Activated naive CD8-positive, alpha-beta T cell treated with anti-CD3 and anti-CD28 coated beads for 36 hours (primary cell): ENCODE results near the gene CORO6. TPM values are rescaled to one million over a fixed set of nuclear protein-coding genes. Genes with fewer than 3 reads are reported as not detected.

Experiments
- DNase-seq: peaks from one replicate; pipeline ENCODE4 v3.0.0; 2021
- H3K27ac Mint-ChIP-seq: one replicate; pipeline ENCODE4 v1.8.0; 2022; ENCODE audit warnings: mild to moderate bottlenecking, moderate library complexity, mixed read lengths
- H3K27me3 Mint-ChIP-seq: one replicate; pipeline ENCODE4 v1.8.0; 2022; ENCODE audit warnings: mild to moderate bottlenecking, mixed read lengths
- H3K36me3 Mint-ChIP-seq: one replicate; pipeline ENCODE4 v1.8.0; 2021; ENCODE audit warnings: mild to moderate bottlenecking, mixed read lengths
- H3K4me1 Mint-ChIP-seq: one replicate; pipeline ENCODE4 v1.8.0; 2021; ENCODE audit warnings: mixed read lengths
- H3K4me3 Mint-ChIP-seq: one replicate; pipeline ENCODE4 v1.8.0; 2022; ENCODE audit warnings: mild to moderate bottlenecking, moderate library complexity, mixed read lengths
- H3K9me3 Mint-ChIP-seq: one replicate; pipeline ENCODE4 v1.8.0; 2022; ENCODE audit warnings: mixed read lengths
- total RNA-seq, 2 experiments: library from RNA; stranded (reverse); gene quantifications; one replicate each; pipeline ENCODE4 v1.2.3, GENCODE V29; 2021

The CORO6 gene
- total RNA-seq, 2 experiments from 2014 or later: 8.9 to 9.4 TPM

- Mint-ChIP-seq H3K9me3 (no peaks in the 10 kb centered on the region), H3K36me3 (peaks cover 21% of the 10 kb centered on the region), H3K27ac (peak overlapping the region; percentile 34), H3K4me3 (no peak overlapping the region), H3K27me3 (no peaks in the 10 kb centered on the region), H3K4me1 (peaks cover 20% of the 10 kb centered on the region)
- no peak for DNase-seq
Measured at GRCh38 chr17:29648005-29648404, 25.3 kb upstream of the CORO6 start.

GRCh38 chr17:29645515-29646051 is 22.9 kb upstream of the CORO6 start:
- Mint-ChIP-seq H3K27ac (peak overlapping the region; percentile 69), H3K4me3 (no peak overlapping the region), H3K4me1 (peaks cover 27% of the 10 kb centered on the region), H3K9me3 (no peaks in the 10 kb centered on the region), H3K36me3 (peaks cover 20% of the 10 kb centered on the region), H3K27me3 (no peaks in the 10 kb centered on the region)
- DNase-seq: peak; percentile 26

DNA sequence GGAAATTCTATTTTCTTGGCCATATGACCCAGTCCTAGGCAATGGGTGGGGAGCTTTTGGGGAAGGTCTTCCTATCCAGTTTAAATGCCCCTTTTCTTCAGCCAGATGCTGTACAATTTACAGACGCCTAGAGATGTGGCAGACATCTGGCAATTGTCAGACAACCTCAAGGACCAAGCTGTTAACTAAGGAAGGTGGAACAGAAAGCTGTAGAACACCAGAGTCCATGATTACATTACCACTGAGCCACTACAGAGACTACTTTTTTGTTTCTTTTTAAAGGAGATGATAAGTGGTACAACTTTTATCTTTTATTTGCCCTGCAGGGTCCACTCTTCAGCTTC is 21.1 kb upstream of the CORO6 start:
- no peak for DNase-seq
- H3K4me3 Mint-ChIP-seq: no peak overlapping the region
- H3K27ac Mint-ChIP-seq: no peak overlapping the region
- H3K36me3 Mint-ChIP-seq: peaks cover 20% of the 10 kb centered on the region
- H3K4me1 Mint-ChIP-seq: peaks cover 45% of the 10 kb centered on the region
- H3K9me3 Mint-ChIP-seq: no peaks in the 10 kb centered on the region
- H3K27me3 Mint-ChIP-seq: no peaks in the 10 kb centered on the region

- Mint-ChIP-seq H3K4me1 (peaks cover 45% of the 10 kb centered on the region), H3K4me3 (no peak overlapping the region), H3K27me3 (no peaks in the 10 kb centered on the region), H3K36me3 (peaks cover 15% of the 10 kb centered on the region), H3K27ac (peak overlapping the region; percentile 65), H3K9me3 (no peaks in the 10 kb centered on the region)
- no peak for DNase-seq
Measured at GRCh38 chr17:29642171-29642611, 19.5 kb upstream of the CORO6 start.

GRCh38 chr17:29640981-29641642 is 18.4 kb upstream of the CORO6 start:
- Mint-ChIP-seq H3K9me3 (no peaks in the 10 kb centered on the region), H3K27ac (peak overlapping the region; percentile 77), H3K4me1 (peaks cover 44% of the 10 kb centered on the region), H3K36me3 (peaks cover 21% of the 10 kb centered on the region), H3K27me3 (no peaks in the 10 kb centered on the region), H3K4me3 (no peak overlapping the region)
- DNase-seq: no peak

GRCh38 chr17:29640413-29640812 is 17.7 kb upstream of the CORO6 start:
- no peak for DNase-seq
- Mint-ChIP-seq H3K9me3 (no peaks in the 10 kb centered on the region), H3K27me3 (no peaks in the 10 kb centered on the region), H3K4me1 (peaks cover 37% of the 10 kb centered on the region), H3K36me3 (peaks cover 22% of the 10 kb centered on the region), H3K4me3 (no peak overlapping the region), H3K27ac (peak overlapping the region; percentile 77)

DNA sequence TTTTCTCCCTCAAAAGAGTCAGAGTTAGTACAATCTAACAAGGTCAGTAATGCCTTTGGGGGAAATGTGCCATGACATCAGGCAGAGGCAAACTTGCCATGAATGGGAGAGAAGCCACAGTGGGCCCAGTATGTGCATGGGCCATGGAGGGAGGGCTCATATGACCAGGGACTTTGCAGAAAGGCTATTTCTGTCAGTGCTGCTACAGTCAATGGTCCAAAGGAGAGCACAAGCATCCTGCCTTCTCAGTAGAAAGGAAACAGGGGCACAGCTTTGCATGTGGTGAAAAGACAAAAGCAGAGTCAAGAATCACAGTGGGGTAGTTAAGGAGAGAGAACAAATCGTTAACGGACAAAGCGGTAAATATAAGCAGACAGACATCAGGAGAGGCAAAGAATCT is 11.2 kb upstream of the CORO6 start:
- Mint-ChIP-seq H3K36me3 (peaks cover 19% of the 10 kb centered on the region), H3K9me3 (no peaks in the 10 kb centered on the region), H3K4me1 (peaks cover 16% of the 10 kb centered on the region), H3K4me3 (no peak overlapping the region), H3K27ac (peak overlapping the region; percentile 22), H3K27me3 (no peaks in the 10 kb centered on the region)
- no peak for DNase-seq

DNA sequence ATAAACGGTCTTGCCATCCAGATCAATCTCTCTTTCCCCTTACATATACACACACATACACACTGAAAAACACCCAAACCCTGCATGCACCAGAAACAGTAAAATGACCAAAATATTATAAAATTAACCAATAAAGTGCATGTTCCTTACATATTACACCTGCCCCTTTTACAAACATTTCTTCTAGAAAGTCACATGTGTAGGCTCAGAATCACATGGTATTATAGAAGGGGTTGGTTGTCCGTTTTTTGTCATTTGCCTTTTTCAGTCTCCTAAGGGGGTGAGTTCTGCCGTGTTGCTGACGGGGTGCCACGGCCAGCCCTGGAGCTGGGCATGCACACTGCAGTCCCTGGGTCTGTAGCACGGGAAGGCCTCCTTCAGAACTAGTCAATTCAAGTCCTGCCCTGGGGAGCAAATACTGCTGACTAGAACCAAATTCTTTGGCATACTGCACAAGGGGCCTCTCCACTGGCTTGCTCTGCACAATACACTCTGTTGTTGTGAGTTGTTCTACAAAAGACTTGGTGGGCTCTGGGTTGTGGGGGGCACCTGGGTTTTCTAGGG is 8.0 kb upstream of the CORO6 start:
- H3K4me1 Mint-ChIP-seq: peaks cover 35% of the 10 kb centered on the region

DNA sequence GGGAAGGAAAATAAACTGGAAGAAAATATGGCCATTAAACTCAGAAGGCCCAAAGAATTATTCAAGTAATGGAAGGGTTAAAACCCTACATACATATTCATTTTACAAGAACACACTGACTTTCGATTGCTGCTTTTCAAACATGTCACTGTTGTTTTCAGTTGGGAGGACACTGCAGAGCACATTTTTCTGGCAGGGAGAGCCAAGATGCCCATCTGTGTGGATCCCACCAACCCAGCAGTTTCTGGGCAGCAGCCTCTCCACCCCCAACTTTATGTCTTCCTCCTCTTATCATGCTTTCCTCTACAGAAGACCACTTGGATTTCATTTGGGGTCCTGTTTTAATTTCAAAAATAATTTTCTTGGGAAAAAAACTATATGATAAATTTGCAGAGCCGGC is 7.1 kb upstream of the CORO6 start:
- peaks cover 16% of the 10 kb centered on the region for H3K36me3 Mint-ChIP-seq
- peaks cover 43% of the 10 kb centered on the region for H3K4me1 Mint-ChIP-seq
- no peaks in the 10 kb centered on the region for H3K9me3 Mint-ChIP-seq
- DNase-seq: no peak
- peak overlapping the region; percentile 36 for H3K27ac Mint-ChIP-seq
- H3K4me3 Mint-ChIP-seq: no peak overlapping the region
- no peaks in the 10 kb centered on the region for H3K27me3 Mint-ChIP-seq

More for the DNA sequence above, 8.0 kb upstream of the CORO6 start:
- no peak for DNase-seq
- Mint-ChIP-seq H3K27ac (no peak overlapping the region), H3K4me3 (no peak overlapping the region), H3K9me3 (no peaks in the 10 kb centered on the region), H3K27me3 (no peaks in the 10 kb centered on the region), H3K36me3 (peaks cover 11% of the 10 kb centered on the region)

GRCh38 chr17:29628644-29629043 is 5.9 kb upstream of the CORO6 start:
- peaks cover 52% of the 10 kb centered on the region for H3K4me1 Mint-ChIP-seq

DNA sequence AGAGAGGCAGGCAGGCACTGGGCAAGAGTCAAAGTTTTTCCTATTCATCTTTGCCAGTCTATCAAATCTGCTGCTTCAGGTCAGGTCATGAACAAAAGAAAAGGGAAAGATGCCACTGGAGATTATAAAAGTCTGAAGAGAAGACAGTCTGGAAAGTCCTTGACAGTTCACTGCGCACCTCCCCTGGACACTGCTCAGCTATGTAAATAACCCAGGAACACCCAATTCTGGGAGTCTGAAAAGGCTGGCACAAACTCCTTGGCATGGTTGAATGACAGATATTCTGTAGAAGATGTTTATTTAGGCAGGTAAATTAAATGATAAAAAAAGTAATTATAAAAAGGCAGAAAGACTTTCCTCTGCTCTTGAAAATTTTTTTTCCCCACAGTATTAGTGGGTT is 5.2 kb upstream of the CORO6 start:
- Mint-ChIP-seq H3K36me3 (peaks cover 15% of the 10 kb centered on the region), H3K27me3 (no peaks in the 10 kb centered on the region), H3K4me1 (peaks cover 59% of the 10 kb centered on the region), H3K9me3 (no peaks in the 10 kb centered on the region), H3K27ac (no peak overlapping the region), H3K4me3 (no peak overlapping the region)
- DNase-seq: no peak

More at GRCh38 chr17:29628644-29629043, 5.9 kb upstream of the CORO6 start:
- Mint-ChIP-seq H3K36me3 (peaks cover 15% of the 10 kb centered on the region), H3K27me3 (no peaks in the 10 kb centered on the region), H3K4me3 (no peak overlapping the region), H3K9me3 (no peaks in the 10 kb centered on the region), H3K27ac (peak overlapping the region; percentile 13)
- DNase-seq: no peak

- Mint-ChIP-seq H3K36me3 (peaks cover 11% of the 10 kb centered on the region), H3K9me3 (no peaks in the 10 kb centered on the region), H3K4me1 (peaks cover 70% of the 10 kb centered on the region), H3K4me3 (no peak overlapping the region), H3K27ac (peak overlapping the region; percentile 75), H3K27me3 (no peaks in the 10 kb centered on the region)
- no peak for DNase-seq
Measured at GRCh38 chr17:29625037-29625750, 2.5 kb upstream of the CORO6 start.

DNA sequence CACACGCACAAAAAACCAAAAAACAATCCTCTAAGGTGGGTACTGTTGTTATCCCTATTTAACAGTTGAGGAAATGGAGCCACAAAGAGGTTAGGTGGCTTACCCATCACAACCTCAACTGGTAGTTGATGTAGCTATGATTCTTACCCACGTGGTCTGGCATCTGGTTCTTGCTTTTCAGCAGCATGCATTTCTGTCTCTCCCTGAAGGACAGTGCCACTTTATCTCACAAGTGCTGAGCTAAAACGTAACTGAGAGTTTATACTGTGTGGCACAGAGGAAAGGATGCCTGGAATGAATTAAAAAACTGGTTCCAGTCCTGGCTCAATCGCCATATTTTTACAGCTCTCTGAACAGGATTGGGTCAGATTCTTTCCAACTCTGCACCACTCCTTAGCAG is 1.9 kb upstream of the CORO6 start:
- H3K4me1 Mint-ChIP-seq: peaks cover 66% of the 10 kb centered on the region
- H3K9me3 Mint-ChIP-seq: no peaks in the 10 kb centered on the region
- peak overlapping the region; percentile 75 for H3K27ac Mint-ChIP-seq
- no peak overlapping the region for H3K4me3 Mint-ChIP-seq
- DNase-seq: no peak
- H3K36me3 Mint-ChIP-seq: peaks cover 11% of the 10 kb centered on the region
- H3K27me3 Mint-ChIP-seq: no peaks in the 10 kb centered on the region

DNA sequence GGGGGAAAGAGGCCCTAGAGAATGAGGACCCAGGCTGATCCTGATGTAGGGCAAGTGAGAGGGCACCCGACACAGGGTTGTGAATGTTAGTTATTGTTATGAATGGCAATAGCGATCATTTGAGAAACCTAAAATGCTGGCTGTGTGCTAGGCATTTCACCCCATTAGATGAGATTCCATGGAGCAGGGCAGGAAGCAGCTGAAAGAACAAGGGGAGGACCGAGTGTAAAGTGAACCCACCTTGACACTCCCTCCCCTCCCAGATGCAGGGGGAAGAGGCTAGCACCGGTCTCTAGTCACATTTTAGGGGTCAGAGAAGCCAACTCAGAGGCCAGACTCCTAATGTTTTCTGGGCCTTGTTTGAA is 553 bp upstream of the CORO6 start:
- Mint-ChIP-seq H3K4me1 (peaks cover 55% of the 10 kb centered on the region), H3K27me3 (no peaks in the 10 kb centered on the region), H3K9me3 (no peaks in the 10 kb centered on the region), H3K36me3 (peaks cover 9% of the 10 kb centered on the region), H3K4me3 (peak overlapping the region; percentile 75), H3K27ac (peak overlapping the region; percentile 75)
- no peak for DNase-seq

GRCh38 chr17:29621751-29622194 is 939 bp downstream of the CORO6 start:
- H3K27me3 Mint-ChIP-seq: no peaks in the 10 kb centered on the region
- peaks cover 55% of the 10 kb centered on the region for H3K4me1 Mint-ChIP-seq

More at GRCh38 chr17:29621751-29622194, 939 bp downstream of the CORO6 start:
- H3K36me3 Mint-ChIP-seq: peaks cover 9% of the 10 kb centered on the region
- H3K27ac Mint-ChIP-seq: no peak overlapping the region
- H3K4me3 Mint-ChIP-seq: peak overlapping the region; percentile 75
- no peaks in the 10 kb centered on the region for H3K9me3 Mint-ChIP-seq
- no peak for DNase-seq
